ENCODE measurements around the gene HADHA.

GRCh38 chr2:26281226-26281625 is 36.8 kb upstream of the HADHA start:
- TF ChIP-seq CTCF (IDR thresholded peaks at IDR 0.05; ENCODE audit: low read depth, low read length) (no peak), EZH2phosphoT487 (IDR thresholded peaks at IDR 0.05; ENCODE audit: low read depth) (no peak)
